Fibroblast of villous mesenchyme (primary cell): Measurements from ENCODE around the gene LAP3. TPM values are rescaled to one million over a fixed set of nuclear protein-coding genes. Genes with fewer than 3 reads are reported as not detected.

Source experiments
- total RNA-seq: library from RNA; depleted of rRNA; stranded (reverse); fragments of >200 nt; gene quantifications from 2 replicates; pipeline ENCODE4 v1.2.3, GENCODE V29; 2012

LAP3 gene
- total RNA-seq, 1 donor, result 94.6 TPM

Other genes starting within 250 kb of the LAP3 start
- 7.7 and 13.8 TPM in 2 replicates for gene QDPR, start 65.1 kb upstream of the LAP3 start, total RNA-seq
- gene CLRN2, start 62.0 kb upstream of the LAP3 start, total RNA-seq, result not detected in 2 replicates
- gene MED28, start 37.4 kb downstream of the LAP3 start, total RNA-seq, result 10.0 and 13.0 TPM in 2 replicates
- under 0.01 TPM in 1 of 2 replicates, not detected in the other for gene FAM184B, start 204.4 kb downstream of the LAP3 start, total RNA-seq
- gene DCAF16, start 233.6 kb downstream of the LAP3 start, total RNA-seq, result 21.2 and 23.8 TPM in 2 replicates
- 17.4 and 32.8 TPM in 2 replicates for gene NCAPG, start 233.8 kb downstream of the LAP3 start, total RNA-seq